GM21576 (cell line): ENCODE measurements around the gene TRIM50.
"Not testable (repeated sequence)": the region's sequence is repeated elsewhere in the genome, so short reads cannot be mapped to it uniquely, and the experiment has no call there.

ENCODE experiments used
- ATAC-seq: cut with Tn5 transposase; IDR thresholded peaks from one replicate; pipeline ENCODE4 v1.9.1; 2021; ENCODE audit warnings: mild to moderate bottlenecking, moderate library complexity; ENCODE audit not compliant: unreplicated experiment

The TRIM50 gene

GRCh38 chr7:73350306-73351068 lies 22.6 kb upstream of the TRIM50 start:
- no peak for ATAC-seq

GRCh38 chr7:73349763-73350162 lies 21.9 kb upstream of the TRIM50 start:
- no peak for ATAC-seq

GRCh38 chr7:73345951-73346350 lies 18.1 kb upstream of the TRIM50 start:
- ATAC-seq: no peak

- no peak for ATAC-seq
Observed at GRCh38 chr7:73345538-73345937, 17.7 kb upstream of the TRIM50 start.

- no peak for ATAC-seq
Observed at GRCh38 chr7:73343671-73344380, 15.9 kb upstream of the TRIM50 start.

GRCh38 chr7:73342645-73343044 lies 14.8 kb upstream of the TRIM50 start:
- ATAC-seq: no peak

GRCh38 chr7:73341877-73342276 lies 14.0 kb upstream of the TRIM50 start:
- no peak for ATAC-seq

GRCh38 chr7:73340514-73340913 lies 12.6 kb upstream of the TRIM50 start:
- ATAC-seq: no peak

GRCh38 chr7:73338321-73338720 lies 10.4 kb upstream of the TRIM50 start:
- no peak for ATAC-seq

- no peak for ATAC-seq
Observed at GRCh38 chr7:73332447-73332846, 4.6 kb upstream of the TRIM50 start.

GRCh38 chr7:73330772-73331171 lies 2.9 kb upstream of the TRIM50 start:
- ATAC-seq: no peak

GRCh38 chr7:73329861-73330581 lies 2.1 kb upstream of the TRIM50 start:
- no peak for ATAC-seq

- no peak for ATAC-seq
Observed at GRCh38 chr7:73328696-73329095, 814 bp upstream of the TRIM50 start.

GRCh38 chr7:73327449-73327848 lies 433 bp downstream of the TRIM50 start:
- not testable (repeated sequence) for ATAC-seq

- ATAC-seq: not testable (repeated sequence)
Observed at GRCh38 chr7:73325424-73325823, 2.5 kb downstream of the TRIM50 start.

GRCh38 chr7:73324081-73324845 lies 3.6 kb downstream of the TRIM50 start:
- ATAC-seq: not testable (repeated sequence)

GRCh38 chr7:73323434-73324080 lies 4.3 kb downstream of the TRIM50 start:
- ATAC-seq: not testable (repeated sequence)

GRCh38 chr7:73320009-73320408 lies 7.9 kb downstream of the TRIM50 start:
- not testable (repeated sequence) for ATAC-seq

- not testable (repeated sequence) for ATAC-seq
Observed at GRCh38 chr7:73319541-73319940, 8.3 kb downstream of the TRIM50 start.

- not testable (repeated sequence) for ATAC-seq
Observed at GRCh38 chr7:73318656-73319204, 9.2 kb downstream of the TRIM50 start.
